ENCODE data around the gene RALGAPA2. TPM values are rescaled to one million over a fixed set of nuclear protein-coding genes. Genes with fewer than 3 reads are reported as not detected.

RALGAPA2 gene
- total and polyA plus RNA-seq, 10 donors: 1.2 to 55.2 (median 29.4) TPM

DNA sequence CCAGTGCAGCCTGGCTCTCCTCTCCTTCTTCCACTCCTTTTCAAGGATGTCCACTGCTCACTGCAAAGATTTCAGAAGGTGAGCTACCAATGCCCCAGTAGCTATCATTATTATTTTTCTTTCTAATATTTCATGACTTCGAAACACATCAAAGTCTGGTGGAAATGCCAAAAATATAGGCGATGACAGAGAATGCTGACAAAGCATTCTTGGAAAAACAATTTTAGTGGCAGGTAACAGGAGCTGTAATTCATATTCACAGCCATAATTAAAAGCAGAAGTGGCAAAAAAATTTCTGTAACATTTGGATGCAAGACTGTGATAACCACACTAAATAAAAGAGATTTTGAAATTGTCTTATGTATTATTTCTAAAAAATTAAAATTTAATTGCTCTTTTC, 133.6 kb downstream of the RALGAPA2 start:
- no peaks in the 10 kb centered on the region for H3K4me1 ChIP-seq
- H3K27ac ChIP-seq: no peak overlapping the region
- H3K4me3 ChIP-seq: no peak overlapping the region
- no peaks in the 10 kb centered on the region for H3K9me3 ChIP-seq
- TF ChIP-seq POLR2A (IDR thresholded peaks at IDR 0.05): no peak
- TF ChIP-seq, protein P1, sequence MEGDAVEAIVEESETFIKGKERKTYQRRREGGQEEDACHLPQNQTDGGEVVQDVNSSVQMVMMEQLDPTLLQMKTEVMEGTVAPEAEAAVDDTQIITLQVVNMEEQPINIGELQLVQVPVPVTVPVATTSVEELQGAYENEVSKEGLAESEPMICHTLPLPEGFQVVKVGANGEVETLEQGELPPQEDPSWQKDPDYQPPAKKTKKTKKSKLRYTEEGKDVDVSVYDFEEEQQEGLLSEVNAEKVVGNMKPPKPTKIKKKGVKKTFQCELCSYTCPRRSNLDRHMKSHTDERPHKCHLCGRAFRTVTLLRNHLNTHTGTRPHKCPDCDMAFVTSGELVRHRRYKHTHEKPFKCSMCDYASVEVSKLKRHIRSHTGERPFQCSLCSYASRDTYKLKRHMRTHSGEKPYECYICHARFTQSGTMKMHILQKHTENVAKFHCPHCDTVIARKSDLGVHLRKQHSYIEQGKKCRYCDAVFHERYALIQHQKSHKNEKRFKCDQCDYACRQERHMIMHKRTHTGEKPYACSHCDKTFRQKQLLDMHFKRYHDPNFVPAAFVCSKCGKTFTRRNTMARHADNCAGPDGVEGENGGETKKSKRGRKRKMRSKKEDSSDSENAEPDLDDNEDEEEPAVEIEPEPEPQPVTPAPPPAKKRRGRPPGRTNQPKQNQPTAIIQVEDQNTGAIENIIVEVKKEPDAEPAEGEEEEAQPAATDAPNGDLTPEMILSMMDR (IDR thresholded peaks at IDR 0.05 in 8 of 11, conservative IDR thresholded peaks at IDR 0.05 in 3 of 11): no peak
- no peak for TF ChIP-seq POLR2AphosphoS5 (IDR thresholded peaks at IDR 0.05)
- H3K36me3 ChIP-seq: peaks cover 0 to 100% (median 29%) of the 10 kb centered on the region in 6 donors
- no peaks in the 10 kb centered on the region for H3K27me3 ChIP-seq (replicated peaks in 1 of 7)
- 61 to 79% (median 68%) methylated on average over 2 of the region's 2 CpGs for WGBS, 5 donors
- DNase-seq: no peak
- intact Hi-C loops (cut with DNase I; ENCODE audit: low total_unique reads): no loop called here

DNA sequence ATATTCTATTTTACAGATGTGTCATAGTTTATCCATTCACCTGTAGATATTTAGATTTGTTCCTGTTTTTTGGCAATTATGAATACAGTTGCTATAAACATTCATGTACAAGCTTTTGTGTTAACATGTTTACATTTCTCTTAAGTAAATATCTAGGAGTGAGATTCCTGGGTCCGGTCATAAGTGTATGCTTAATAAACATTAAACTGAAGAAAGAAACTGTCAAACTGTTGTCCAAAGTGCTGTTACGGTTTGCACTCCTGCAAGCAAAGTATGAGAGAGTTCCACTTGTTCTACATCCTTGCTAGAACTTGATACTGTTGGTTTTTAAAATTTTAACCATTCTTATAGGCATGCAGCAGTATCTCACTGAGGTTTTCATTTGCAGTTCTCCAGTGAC, 138.6 kb downstream of the RALGAPA2 start:
- H3K27ac ChIP-seq: no peak overlapping the region
- intact Hi-C loops (cut with DNase I; ENCODE audit: low total_unique reads): no loop called here
- no peaks in the 10 kb centered on the region for H3K27me3 ChIP-seq (replicated peaks in 1 of 7)
- no peaks in the 10 kb centered on the region for H3K9me3 ChIP-seq
- no peak overlapping the region for H3K4me3 ChIP-seq
- WGBS, 5 donors: 90 to 100% (median 96%) methylated on average over 2 of the region's 2 CpGs
- TF ChIP-seq, protein P1 (IDR thresholded peaks at IDR 0.05 in 8 of 11, conservative IDR thresholded peaks at IDR 0.05 in 3 of 11): no peak
- TF ChIP-seq POLR2AphosphoS5 (IDR thresholded peaks at IDR 0.05): no peak
- no peak for TF ChIP-seq POLR2A (IDR thresholded peaks at IDR 0.05)
- no peaks in the 10 kb centered on the region for H3K4me1 ChIP-seq
- H3K36me3 ChIP-seq: peaks cover 0 to 93% (median 21%) of the 10 kb centered on the region in 6 donors
- DNase-seq: no peak

DNA sequence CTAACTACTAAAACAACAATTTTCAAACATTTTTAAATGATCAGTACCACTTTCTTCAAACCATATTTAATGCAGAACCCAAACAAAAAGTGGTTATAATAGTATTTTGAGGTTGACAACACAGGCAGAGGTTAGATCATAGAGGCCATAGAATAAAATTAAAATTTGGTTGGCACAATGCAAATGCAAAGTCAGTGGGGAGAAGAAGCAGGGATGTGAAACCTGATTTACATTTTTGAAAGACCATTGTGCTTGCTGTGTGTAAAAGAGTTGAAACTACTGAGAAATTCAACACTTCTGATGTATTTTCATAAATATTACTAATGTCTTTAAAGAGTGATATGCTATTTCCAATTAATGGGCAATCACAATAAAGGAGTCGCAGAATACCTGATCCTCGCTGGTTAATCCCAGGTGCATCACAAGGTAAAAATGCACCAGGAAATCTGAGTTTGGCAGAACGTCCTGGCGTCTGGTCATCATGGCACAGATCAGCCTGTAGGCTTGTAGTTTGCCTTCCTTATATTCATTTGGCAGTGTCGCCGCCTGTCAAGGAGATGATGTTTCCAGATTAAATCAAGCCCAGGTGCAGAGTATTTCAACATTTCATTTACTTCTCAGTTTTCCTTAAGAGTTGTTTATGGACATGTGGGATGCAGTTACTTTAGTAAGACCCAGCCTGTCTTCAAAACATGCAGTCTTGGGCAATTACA, 141.2 kb downstream of the RALGAPA2 start:
- no peak overlapping the region for H3K4me3 ChIP-seq
- H3K4me1 ChIP-seq: no peaks in the 10 kb centered on the region
- TF ChIP-seq POLR2A (IDR thresholded peaks at IDR 0.05) (no peak), POLR2AphosphoS5 (IDR thresholded peaks at IDR 0.05) (no peak)
- TF ChIP-seq, protein P1 (IDR thresholded peaks at IDR 0.05 in 8 of 11, conservative IDR thresholded peaks at IDR 0.05 in 3 of 11): no peak
- H3K27ac ChIP-seq: no peak overlapping the region
- H3K27me3 ChIP-seq (replicated peaks in 1 of 7): no peaks in the 10 kb centered on the region
- 92 to 95% (median 94%) methylated on average over 6 of the region's 6 CpGs for WGBS, 5 donors
- intact Hi-C loops (cut with DNase I; ENCODE audit: low total_unique reads): no loop called here
- no peak for DNase-seq
- peaks cover 0 to 86% (median 23%) of the 10 kb centered on the region in 6 donors for H3K36me3 ChIP-seq
- H3K9me3 ChIP-seq: no peaks in the 10 kb centered on the region

DNA sequence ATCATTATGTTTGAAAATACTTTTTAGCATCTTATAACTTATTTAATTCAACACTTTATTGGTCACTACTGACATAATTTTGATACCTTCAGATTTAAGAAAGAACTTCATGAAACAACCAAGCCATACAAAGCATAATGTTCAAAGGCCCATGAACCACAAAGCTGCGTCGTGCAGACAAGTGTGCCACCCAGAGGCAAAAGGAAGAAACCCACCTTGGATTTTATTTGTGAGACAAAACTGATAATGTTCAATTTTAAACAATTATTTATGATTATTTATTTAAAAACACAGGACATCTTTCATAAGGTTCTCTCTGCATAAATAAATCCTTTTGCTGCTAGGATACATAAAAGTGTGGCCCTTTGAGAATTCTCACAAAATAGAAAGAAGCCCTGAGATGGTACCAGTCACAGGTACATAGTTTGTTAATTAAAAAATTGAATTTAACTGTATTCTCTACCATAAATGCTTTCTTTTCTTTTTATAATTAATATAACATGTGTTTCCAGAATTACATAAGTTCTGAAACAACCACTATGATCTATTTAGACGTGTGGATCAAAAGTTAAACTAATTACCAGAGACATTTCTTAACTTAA, 143.7 kb downstream of the RALGAPA2 start:
- intact Hi-C loops (cut with DNase I; ENCODE audit: low total_unique reads): loop anchor here (5.0 kb wide), 3 partner anchors 206 to 486 kb away; no protein-coding TSS in a partner anchor
- H3K4me1 ChIP-seq: no peaks in the 10 kb centered on the region
- no peak overlapping the region for H3K4me3 ChIP-seq
- H3K9me3 ChIP-seq: no peaks in the 10 kb centered on the region
- no peaks in the 10 kb centered on the region for H3K27me3 ChIP-seq (replicated peaks in 1 of 7)
- 27 to 38% (median 33%) methylated on average over 3 of the region's 3 CpGs for WGBS, 5 donors
- TF ChIP-seq, protein P1 (IDR thresholded peaks at IDR 0.05 in 8 of 11, conservative IDR thresholded peaks at IDR 0.05 in 3 of 11): peak in 10 of 11 experiments; percentile 17 to 62 (median 54)
- TF ChIP-seq POLR2AphosphoS5 (IDR thresholded peaks at IDR 0.05): no peak
- no peak for TF ChIP-seq POLR2A (IDR thresholded peaks at IDR 0.05)
- no peak for DNase-seq
- H3K27ac ChIP-seq: no peak overlapping the region
- H3K36me3 ChIP-seq: peaks cover 0 to 81% (median 26%) of the 10 kb centered on the region in 6 donors

Measured in spleen (tissue), 11 donors.